Panc1 (cell line): ENCODE measurements around the gene PPP1R27. TPM values are rescaled to one million over a fixed set of nuclear protein-coding genes. Genes with fewer than 3 reads are reported as not detected.

Experiments used
- ATAC-seq: fragments of 200-7000 bp; cut with Tn5 transposase; 2 replicates; pipeline ENCODE4 v1.9.1; 2020; ENCODE audit warnings: mild to moderate bottlenecking, moderate library complexity
- BruUV-seq: library from RNA; stranded (reverse); fragments of 400-500 nt; replicated peaks from 2 replicates; lab custom pipeline; 2021; lab: Mats Ljungman, UMichigan
- CTCF ChIA-PET: fragments of 300-600 bp; sonication (Branson Sonifier 250); formaldehyde crosslinking; loops from one replicate; lab custom pipeline; 2022; ENCODE audit warnings: antibody characterized with exemption; lab: Charles Lee
- POLR2A ChIA-PET: fragments of 300-600 bp; sonication (Branson Sonifier 250); formaldehyde crosslinking; loops from one replicate; lab custom pipeline; 2022; ENCODE audit warnings: antibody characterized with exemption; lab: Charles Lee
- DNase-seq: peaks from one replicate; pipeline ENCODE4 v3.0.0-alpha.2; 2010; ENCODE audit warnings: low read depth, low spot score
- H3K27ac ChIP-seq: 2 replicates; pipeline ENCODE4 v1.5.1; 2011; ENCODE audit warnings: mild to moderate bottlenecking, low read length, inconsistent platforms
- H3K27me3 ChIP-seq: fragments of 200-500 bp; sonication (Bioruptor generic); 2 replicates; pipeline ENCODE4 v1.6.0; 2014; ENCODE audit warnings: low read length, inconsistent platforms; ENCODE audit not compliant: control insufficient read depth, insufficient read depth
- H3K36me3 ChIP-seq: fragments of 200-500 bp; sonication (Bioruptor generic); 2 replicates; pipeline ENCODE4 v1.5.1; 2014; ENCODE audit warnings: inconsistent platforms, mild to moderate bottlenecking, low read length, moderate library complexity; ENCODE audit not compliant: control insufficient read depth, insufficient read depth
- H3K4me1 ChIP-seq: 2 replicates; pipeline ENCODE4 v1.5.1; 2011; ENCODE audit warnings: inconsistent platforms, mild to moderate bottlenecking, low read length, moderate library complexity; ENCODE audit not compliant: control insufficient read depth, insufficient read depth
- H3K4me3 ChIP-seq, 2 experiments: 2 replicates each; pipeline ENCODE4 v1.5.1; 2011 to 2012; ENCODE audit warnings: low read depth in 2 of 2, low read length in 2 of 2, mild to moderate bottlenecking in 2 of 2, inconsistent platforms in 1 of 2, moderate library complexity in 1 of 2
- H3K9me3 ChIP-seq: fragments of 200-500 bp; sonication (Bioruptor generic); 2 replicates; pipeline ENCODE4 v1.5.1; 2014; ENCODE audit warnings: low read depth, mild to moderate bottlenecking, inconsistent platforms, low read length, moderate library complexity; ENCODE audit not compliant: control insufficient read depth, insufficient read depth
- POLR2AphosphoS5 ChIP-seq: IDR thresholded peaks from 2 replicates; pipeline ENCODE4 v1.6.1; 2012; ENCODE audit warnings: mild to moderate bottlenecking, low read depth, low read length, moderate library complexity
- SIN3A ChIP-seq: IDR thresholded peaks from 2 replicates; pipeline ENCODE4 v1.6.1; 2012; ENCODE audit warnings: low read depth, mild to moderate bottlenecking, low read length, moderate library complexity, borderline replicate concordance; ENCODE audit not compliant: insufficient read depth
- TCF7L2 ChIP-seq: IDR thresholded peaks from 2 replicates; pipeline ENCODE4 v1.6.1; 2011; ENCODE audit warnings: mild to moderate bottlenecking, low read depth, low read length, inconsistent platforms
- in situ Hi-C: cut with HindIII; loops from 2 replicates; pipeline ENCODE4 v1.10.0; 2016; ENCODE audit warnings: low sequenced_read_pairs, low pct_unique_long_range_greater_than_20kb
- intact Hi-C: fragments of 100-400 bp; cut with micrococcal nuclease; formaldehyde crosslinking; loops from one replicate; pipeline ENCODE4 v1.10.0; 2022; ENCODE audit not compliant: unreplicated experiment
- total RNA-seq: library from RNA; stranded (reverse); gene quantifications from one replicate; pipeline ENCODE4 v1.2.1, GENCODE V29; 2021; ENCODE audit not compliant: unreplicated experiment
- TF ChIP-seq, protein P1 (sequence below): fragments of 450-650 bp; IDR thresholded peaks from 2 replicates; pipeline ENCODE4 v1.5.1; 2017; ENCODE audit warnings: mild to moderate bottlenecking
- TF ChIP-seq, protein P2 (sequence below), 2 experiments: IDR thresholded peaks; 2 replicates each; pipeline ENCODE4 v1.6.1; 2011 to 2012; ENCODE audit warnings: low read depth in 2 of 2, control low read depth in 1 of 2, low read length in 1 of 2, mild to moderate bottlenecking in 1 of 2, moderate library complexity in 1 of 2; ENCODE audit not compliant: insufficient read depth in 1 of 2

The PPP1R27 gene
- total RNA-seq, 1 experiment from 2014 or later, result not detected

DNA sequence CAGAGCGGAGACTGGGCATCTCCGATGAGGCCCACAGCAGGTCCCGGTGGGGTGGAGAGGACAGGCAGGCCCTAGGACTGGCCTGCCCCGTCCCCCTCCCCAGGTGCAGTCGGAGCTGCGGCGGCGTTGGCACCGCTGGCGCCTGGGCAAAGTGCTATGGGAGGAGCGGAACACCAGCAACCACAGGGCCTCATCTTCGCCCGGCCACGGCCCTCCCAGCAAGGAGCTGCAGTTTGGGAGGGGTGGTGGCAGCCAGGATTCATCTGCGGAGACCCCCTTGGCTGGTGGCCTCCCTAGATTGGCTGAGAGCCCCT lies 21.5 kb downstream of the PPP1R27 start:
- no peak for DNase-seq
- CTCF ChIA-PET, result no interaction called here
- TF ChIP-seq, protein P1, sequence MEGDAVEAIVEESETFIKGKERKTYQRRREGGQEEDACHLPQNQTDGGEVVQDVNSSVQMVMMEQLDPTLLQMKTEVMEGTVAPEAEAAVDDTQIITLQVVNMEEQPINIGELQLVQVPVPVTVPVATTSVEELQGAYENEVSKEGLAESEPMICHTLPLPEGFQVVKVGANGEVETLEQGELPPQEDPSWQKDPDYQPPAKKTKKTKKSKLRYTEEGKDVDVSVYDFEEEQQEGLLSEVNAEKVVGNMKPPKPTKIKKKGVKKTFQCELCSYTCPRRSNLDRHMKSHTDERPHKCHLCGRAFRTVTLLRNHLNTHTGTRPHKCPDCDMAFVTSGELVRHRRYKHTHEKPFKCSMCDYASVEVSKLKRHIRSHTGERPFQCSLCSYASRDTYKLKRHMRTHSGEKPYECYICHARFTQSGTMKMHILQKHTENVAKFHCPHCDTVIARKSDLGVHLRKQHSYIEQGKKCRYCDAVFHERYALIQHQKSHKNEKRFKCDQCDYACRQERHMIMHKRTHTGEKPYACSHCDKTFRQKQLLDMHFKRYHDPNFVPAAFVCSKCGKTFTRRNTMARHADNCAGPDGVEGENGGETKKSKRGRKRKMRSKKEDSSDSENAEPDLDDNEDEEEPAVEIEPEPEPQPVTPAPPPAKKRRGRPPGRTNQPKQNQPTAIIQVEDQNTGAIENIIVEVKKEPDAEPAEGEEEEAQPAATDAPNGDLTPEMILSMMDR, result no peak
- TF ChIP-seq TCF7L2 (no peak), SIN3A (no peak), POLR2AphosphoS5 (no peak)
- TF ChIP-seq, protein P2, sequence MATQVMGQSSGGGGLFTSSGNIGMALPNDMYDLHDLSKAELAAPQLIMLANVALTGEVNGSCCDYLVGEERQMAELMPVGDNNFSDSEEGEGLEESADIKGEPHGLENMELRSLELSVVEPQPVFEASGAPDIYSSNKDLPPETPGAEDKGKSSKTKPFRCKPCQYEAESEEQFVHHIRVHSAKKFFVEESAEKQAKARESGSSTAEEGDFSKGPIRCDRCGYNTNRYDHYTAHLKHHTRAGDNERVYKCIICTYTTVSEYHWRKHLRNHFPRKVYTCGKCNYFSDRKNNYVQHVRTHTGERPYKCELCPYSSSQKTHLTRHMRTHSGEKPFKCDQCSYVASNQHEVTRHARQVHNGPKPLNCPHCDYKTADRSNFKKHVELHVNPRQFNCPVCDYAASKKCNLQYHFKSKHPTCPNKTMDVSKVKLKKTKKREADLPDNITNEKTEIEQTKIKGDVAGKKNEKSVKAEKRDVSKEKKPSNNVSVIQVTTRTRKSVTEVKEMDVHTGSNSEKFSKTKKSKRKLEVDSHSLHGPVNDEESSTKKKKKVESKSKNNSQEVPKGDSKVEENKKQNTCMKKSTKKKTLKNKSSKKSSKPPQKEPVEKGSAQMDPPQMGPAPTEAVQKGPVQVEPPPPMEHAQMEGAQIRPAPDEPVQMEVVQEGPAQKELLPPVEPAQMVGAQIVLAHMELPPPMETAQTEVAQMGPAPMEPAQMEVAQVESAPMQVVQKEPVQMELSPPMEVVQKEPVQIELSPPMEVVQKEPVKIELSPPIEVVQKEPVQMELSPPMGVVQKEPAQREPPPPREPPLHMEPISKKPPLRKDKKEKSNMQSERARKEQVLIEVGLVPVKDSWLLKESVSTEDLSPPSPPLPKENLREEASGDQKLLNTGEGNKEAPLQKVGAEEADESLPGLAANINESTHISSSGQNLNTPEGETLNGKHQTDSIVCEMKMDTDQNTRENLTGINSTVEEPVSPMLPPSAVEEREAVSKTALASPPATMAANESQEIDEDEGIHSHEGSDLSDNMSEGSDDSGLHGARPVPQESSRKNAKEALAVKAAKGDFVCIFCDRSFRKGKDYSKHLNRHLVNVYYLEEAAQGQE (IDR thresholded peaks at IDR 0.05; ENCODE audit: insufficient read depth in 1 of 2, low read depth in 2 of 2, low read length in 1 of 2), result no peak
- H3K4me1 ChIP-seq, result peaks cover 4% of the 10 kb centered on the region
- H3K4me3 ChIP-seq, result no peak overlapping the region
- POLR2A ChIA-PET, result no interaction called here
- no peak overlapping the region for H3K27ac ChIP-seq
- no TSS peak for BruUV-seq
- in situ Hi-C loops, result no loop called here
- H3K27me3 ChIP-seq, result no peaks in the 10 kb centered on the region
- intact Hi-C loops, result no loop called here
- no peaks in the 10 kb centered on the region for H3K36me3 ChIP-seq
- no peak for ATAC-seq
- H3K9me3 ChIP-seq, result no peaks in the 10 kb centered on the region

DNA sequence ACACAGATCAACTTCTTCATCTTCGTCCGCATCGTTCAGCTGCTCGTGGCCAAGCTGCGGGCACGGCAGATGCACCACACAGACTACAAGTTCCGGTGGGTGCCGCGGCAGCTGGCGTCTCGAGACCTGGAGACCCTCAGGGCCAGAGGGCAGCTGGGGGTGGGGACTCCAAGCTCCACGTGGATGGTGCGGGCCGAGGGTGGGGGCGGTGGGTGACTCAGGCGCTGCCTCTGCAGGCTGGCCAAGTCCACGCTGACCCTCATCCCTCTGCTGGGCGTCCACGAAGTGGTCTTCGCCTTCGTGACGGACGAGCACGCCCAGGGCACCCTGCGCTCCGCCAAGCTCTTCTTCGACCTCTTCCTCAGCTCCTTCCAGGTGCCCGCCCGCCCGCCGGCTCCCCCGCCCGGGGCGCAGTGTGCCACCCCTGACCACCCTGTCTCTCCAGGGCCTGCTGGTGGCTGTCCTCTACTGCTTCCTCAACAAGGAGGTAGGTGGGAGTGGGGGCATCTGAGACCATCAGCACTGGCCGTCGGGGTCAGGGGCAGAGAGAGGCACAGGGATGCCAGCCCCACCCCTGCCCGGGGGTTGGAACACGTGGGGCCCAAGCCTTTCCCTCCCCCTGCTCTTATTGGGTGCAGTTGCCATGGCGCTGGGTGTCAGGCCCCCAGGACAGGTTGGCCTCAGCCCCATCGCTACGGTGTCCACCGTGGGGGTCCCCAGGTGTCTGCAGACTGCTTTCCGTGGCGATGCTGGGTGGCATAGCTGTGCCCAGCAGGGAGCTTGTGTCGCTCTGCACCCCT lies 22.1 kb downstream of the PPP1R27 start:
- no TSS peak for BruUV-seq
- Histone ChIP-seq H3K27ac (no peak overlapping the region), H3K27me3 (no peaks in the 10 kb centered on the region), H3K4me1 (peaks cover 4% of the 10 kb centered on the region), H3K9me3 (no peaks in the 10 kb centered on the region), H3K4me3 (no peak overlapping the region), H3K36me3 (no peaks in the 10 kb centered on the region)
- CTCF ChIA-PET, result interaction anchor here (0.7 kb wide), 1 partner anchor 90 kb away, joined by 3 read pairs; no protein-coding TSS in a partner anchor
- ATAC-seq (no peak), DNase-seq (no peak)
- TF ChIP-seq, protein P1, result no peak
- TF ChIP-seq TCF7L2 (no peak), SIN3A (no peak), POLR2AphosphoS5 (no peak)
- TF ChIP-seq, protein P2 (IDR thresholded peaks at IDR 0.05; ENCODE audit: insufficient read depth in 1 of 2, low read depth in 2 of 2, low read length in 1 of 2), result no peak
- intact Hi-C loops (no loop called here), in situ Hi-C loops (no loop called here)
- POLR2A ChIA-PET, result no interaction called here
